B cell (primary cell): Measurements from ENCODE around the gene KDM1B.

Experiments used
- CTCF ChIP-seq: fragments of 200-600 bp; IDR thresholded peaks from one replicate; pipeline ENCODE4 v1.8.0; 2022; ENCODE audit warnings: antibody characterized with exemption, mild to moderate bottlenecking
- EZH2 ChIP-seq: IDR thresholded peaks from 2 replicates; pipeline ENCODE4 v1.6.1; 2012; ENCODE audit warnings: borderline replicate concordance, low read depth, mild to moderate bottlenecking, moderate library complexity, low read length; ENCODE audit not compliant: insufficient read depth, poor library complexity, severe bottlenecking

GRCh38 chr6:18243302-18243893 is 88.2 kb downstream of the KDM1B start:
- TF ChIP-seq CTCF (no peak), EZH2 (no peak)
